Endodermal cell (in vitro differentiated cells): ENCODE results near the gene SRGAP1. TPM values are rescaled to one million over a fixed set of nuclear protein-coding genes. Genes with fewer than 3 reads are reported as not detected.

ENCODE experiments used
- DNase-seq: peaks from one replicate; pipeline ENCODE4 v3.0.0-alpha.2; 2017
- H3K27ac ChIP-seq: 2 replicates; pipeline ENCODE4 v1.5.1; 2013; ENCODE audit warnings: mild to moderate bottlenecking, low read depth, low read length, moderate library complexity
- H3K27me3 ChIP-seq: 2 replicates; pipeline ENCODE4 v1.6.1; 2013; ENCODE audit warnings: mild to moderate bottlenecking, low read length, moderate library complexity; ENCODE audit not compliant: insufficient read depth, control insufficient read depth, poor library complexity, severe bottlenecking
- H3K36me3 ChIP-seq: 2 replicates; pipeline ENCODE4 v1.7.0; 2013; ENCODE audit warnings: mild to moderate bottlenecking, low read length, moderate library complexity; ENCODE audit not compliant: control insufficient read depth, insufficient read depth
- H3K4me1 ChIP-seq: one replicate; pipeline ENCODE4 v1.7.0; 2013; ENCODE audit warnings: low read length; ENCODE audit not compliant: control insufficient read depth, insufficient read depth
- H3K4me3 ChIP-seq: 2 replicates; pipeline ENCODE4 v1.5.1; 2013; ENCODE audit warnings: mild to moderate bottlenecking, low read length, moderate library complexity
- H3K9ac ChIP-seq: 2 replicates; pipeline ENCODE4 v1.6.1; 2013; ENCODE audit warnings: mild to moderate bottlenecking, low read length, moderate library complexity; ENCODE audit not compliant: poor library complexity, severe bottlenecking; ENCODE audit errors: extremely low read depth
- H3K9me3 ChIP-seq: 2 replicates; pipeline ENCODE4 v1.6.1; 2013; ENCODE audit warnings: mild to moderate bottlenecking, low read length, moderate library complexity; ENCODE audit not compliant: control insufficient read depth
- H3K27ac Mint-ChIP-seq: 2 replicates; pipeline ENCODE4 v1.8.0; 2020; ENCODE audit warnings: mixed read lengths
- H3K27me3 Mint-ChIP-seq: 2 replicates; pipeline ENCODE4 v1.8.0; 2021; ENCODE audit warnings: mild to moderate bottlenecking, mixed read lengths; ENCODE audit not compliant: insufficient read depth
- H3K36me3 Mint-ChIP-seq: 2 replicates; pipeline ENCODE4 v1.8.0; 2020; ENCODE audit warnings: low read depth, mixed read lengths
- H3K4me1 Mint-ChIP-seq: 2 replicates; pipeline ENCODE4 v1.8.0; 2020; ENCODE audit warnings: mixed read lengths
- H3K4me3 Mint-ChIP-seq: 2 replicates; pipeline ENCODE4 v1.8.0; 2020; ENCODE audit warnings: mild to moderate bottlenecking, moderate library complexity, mixed read lengths
- H3K9me3 Mint-ChIP-seq: 2 replicates; pipeline ENCODE4 v1.8.0; 2020; ENCODE audit warnings: mild to moderate bottlenecking, mixed read lengths
- CTCF ChIP-seq: fragments of 200-600 bp; sonication (generic); conservative IDR thresholded peaks from 2 replicates; pipeline ENCODE4 v1.5.0; 2021; ENCODE audit warnings: antibody characterized with exemption, mild to moderate bottlenecking
- WGBS, 2 experiments: methylation state at CpG; one replicate each; pipeline versions ENCODE4 v1.1.5 to v1.1.7; 2013; ENCODE audit warnings: missing lambda C conversion rate in 2 of 2, mixed read lengths in 1 of 2; ENCODE audit not compliant: insufficient coverage in 1 of 2, insufficient read length in 1 of 2; 5-methylcytosine and 5-hydroxymethylcytosine counted together
- total RNA-seq, 2 donors: library from RNA; stranded (reverse); fragmentation: NEBNext Ultra II Directional in 1 of 2; extraction: Animal tissue kit (Norgen Biotek cat#: 25700) in 1 of 2; gene quantifications; 2 replicates in 1 of 2; 3 replicates in 1 of 2; pipeline ENCODE4 v1.2.1, GENCODE V29; 2021

The SRGAP1 gene
- total RNA-seq, 2 donors from 2014 or later = 10.6 to 13.4 TPM

- no peak for DNase-seq
- H3K9me3 ChIP-seq = no peaks in the 10 kb centered on the region
Measured at GRCh38 chr12:63980211-63980610, 135.7 kb downstream of the SRGAP1 start.

GRCh38 chr12:63981343-63981742 lies 136.8 kb downstream of the SRGAP1 start:
- H3K4me1 Mint-ChIP-seq = no peaks in the 10 kb centered on the region
- Histone ChIP-seq H3K9ac (no peak overlapping the region), H3K27me3 (no peaks in the 10 kb centered on the region), H3K36me3 (no peaks in the 10 kb centered on the region), H3K9me3 (no peaks in the 10 kb centered on the region), H3K4me3 (no peak overlapping the region), H3K27ac (no peak overlapping the region), H3K4me1 (no peaks in the 10 kb centered on the region)
- no peak overlapping the region for H3K27ac Mint-ChIP-seq
- no peaks in the 10 kb centered on the region for H3K36me3 Mint-ChIP-seq
- no peak for TF ChIP-seq CTCF
- no peaks in the 10 kb centered on the region for H3K27me3 Mint-ChIP-seq
- WGBS, 2 experiments = 96% methylated on average over 2 of the region's 2 CpGs; no CpG with 5 or more reads in 1 of the 2 experiments
- H3K9me3 Mint-ChIP-seq = no peaks in the 10 kb centered on the region
- DNase-seq = no peak
- H3K4me3 Mint-ChIP-seq = no peak overlapping the region

More at GRCh38 chr12:63980211-63980610, 135.7 kb downstream of the SRGAP1 start:
- no peaks in the 10 kb centered on the region for H3K4me1 ChIP-seq
- H3K36me3 ChIP-seq = no peaks in the 10 kb centered on the region
- H3K27ac ChIP-seq = no peak overlapping the region
- no peaks in the 10 kb centered on the region for H3K9me3 Mint-ChIP-seq
- H3K9ac ChIP-seq = no peak overlapping the region
- H3K4me3 ChIP-seq = no peak overlapping the region
- H3K4me3 Mint-ChIP-seq = no peak overlapping the region
- no peaks in the 10 kb centered on the region for H3K4me1 Mint-ChIP-seq
- 90 to 94% methylated on average over 2 to 4 of the region's 4 CpGs for whole genome bisulfite sequencing, 2 experiments
- TF ChIP-seq CTCF = no peak
- no peak overlapping the region for H3K27ac Mint-ChIP-seq
- no peaks in the 10 kb centered on the region for H3K27me3 ChIP-seq
- no peaks in the 10 kb centered on the region for H3K27me3 Mint-ChIP-seq
- H3K36me3 Mint-ChIP-seq = no peaks in the 10 kb centered on the region

- no peak for DNase-seq
- Histone ChIP-seq H3K36me3 (no peaks in the 10 kb centered on the region), H3K9ac (no peak overlapping the region), H3K27me3 (no peaks in the 10 kb centered on the region), H3K4me3 (no peak overlapping the region), H3K27ac (no peak overlapping the region), H3K9me3 (peaks cover 5% of the 10 kb centered on the region), H3K4me1 (no peaks in the 10 kb centered on the region)
- WGBS, 2 experiments = 95 to 100% methylated on average over 3 to 4 of the region's 4 CpGs
- Mint-ChIP-seq H3K36me3 (no peaks in the 10 kb centered on the region), H3K4me1 (no peaks in the 10 kb centered on the region), H3K27me3 (no peaks in the 10 kb centered on the region), H3K4me3 (no peak overlapping the region), H3K9me3 (no peaks in the 10 kb centered on the region), H3K27ac (no peak overlapping the region)
- TF ChIP-seq CTCF = no peak
Measured at GRCh38 chr12:63982604-63983295, 138.2 kb downstream of the SRGAP1 start.
